Cerebellar cortex (tissue), 1 donor: ENCODE data around the gene ADAMTS15.
A peak's percentile ranks its signal among the peaks of the same experiment; 100 is the strongest.

Source experiments
- DNase-seq: peaks from one replicate; pipeline ENCODE4 v3.0.0-alpha.2; 2015; ENCODE audit warnings: low spot score

The ADAMTS15 gene

GRCh38 chr11:130514316-130514715 lies 65.9 kb downstream of the ADAMTS15 start:
- DNase-seq: peak; percentile 3

- DNase-seq: no peak
Observed at GRCh38 chr11:130514851-130515250, 66.4 kb downstream of the ADAMTS15 start.

- DNase-seq: no peak
Observed at GRCh38 chr11:130515829-130516553, 67.5 kb downstream of the ADAMTS15 start.

GRCh38 chr11:130516554-130517505 lies 68.4 kb downstream of the ADAMTS15 start:
- DNase-seq: no peak

GRCh38 chr11:130518164-130518680 lies 69.8 kb downstream of the ADAMTS15 start:
- no peak for DNase-seq

- no peak for DNase-seq
Observed at GRCh38 chr11:130519128-130519932, 70.9 kb downstream of the ADAMTS15 start.

GRCh38 chr11:130520271-130520671 lies 71.8 kb downstream of the ADAMTS15 start:
- DNase-seq: no peak

GRCh38 chr11:130522284-130522961 lies 74.0 kb downstream of the ADAMTS15 start:
- DNase-seq: no peak

- DNase-seq: no peak
Observed at GRCh38 chr11:130523166-130523565, 74.7 kb downstream of the ADAMTS15 start.

- no peak for DNase-seq
Observed at GRCh38 chr11:130523609-130524008, 75.2 kb downstream of the ADAMTS15 start.

- no peak for DNase-seq
Observed at GRCh38 chr11:130524132-130524790, 75.8 kb downstream of the ADAMTS15 start.

GRCh38 chr11:130525307-130525706 lies 76.9 kb downstream of the ADAMTS15 start:
- DNase-seq: no peak
